COLO668 (cell line): ENCODE data around the gene PLA2G2A.
"Not testable (repeated sequence)": the region's sequence is repeated elsewhere in the genome, so short reads cannot be mapped to it uniquely, and the experiment has no call there.

ENCODE experiments used
- DNase-seq: peaks from one replicate; lab custom pipeline; 2025; ENCODE audit not compliant: unreplicated experiment; lab: John Stamatoyannopoulos, UW

The PLA2G2A gene

DNA sequence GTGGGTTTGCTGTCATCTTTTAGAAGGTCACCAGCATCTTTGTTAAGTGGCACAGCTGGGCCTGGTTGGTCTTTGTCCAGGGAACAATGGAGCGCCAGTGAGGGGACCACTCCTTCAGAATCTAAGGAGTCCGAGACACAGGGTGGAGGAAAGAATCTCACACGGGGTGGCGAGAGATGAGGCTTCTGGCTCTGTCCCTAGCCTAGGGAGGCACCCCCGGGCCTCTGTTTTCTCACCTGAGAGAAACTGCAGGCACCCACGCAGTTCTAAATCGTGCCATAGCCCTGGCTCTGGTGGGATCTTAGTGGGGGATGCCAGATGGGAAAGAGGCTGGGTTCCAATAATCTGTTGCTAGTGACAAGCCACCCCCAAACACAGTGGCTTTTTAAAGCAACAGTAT is 45.1 kb downstream of the PLA2G2A start:
- DNase-seq, result no peak

DNA sequence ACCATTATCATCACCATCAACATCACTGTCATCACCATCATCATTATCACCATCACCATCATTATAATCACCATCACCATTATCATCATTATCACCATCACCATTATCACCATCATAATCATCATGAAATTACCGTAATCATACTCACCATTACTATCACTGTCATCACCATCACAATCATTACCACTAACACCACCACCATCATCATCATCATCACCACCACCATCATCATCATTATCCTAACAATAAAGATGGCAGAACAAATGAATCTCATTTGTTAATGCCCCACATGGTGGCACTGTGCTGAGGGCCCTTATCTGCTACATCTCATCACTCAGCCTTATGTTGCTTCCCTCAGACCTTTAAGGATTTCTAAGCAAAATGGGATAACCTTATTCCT is 46.6 kb downstream of the PLA2G2A start:
- DNase-seq, result no peak

DNA sequence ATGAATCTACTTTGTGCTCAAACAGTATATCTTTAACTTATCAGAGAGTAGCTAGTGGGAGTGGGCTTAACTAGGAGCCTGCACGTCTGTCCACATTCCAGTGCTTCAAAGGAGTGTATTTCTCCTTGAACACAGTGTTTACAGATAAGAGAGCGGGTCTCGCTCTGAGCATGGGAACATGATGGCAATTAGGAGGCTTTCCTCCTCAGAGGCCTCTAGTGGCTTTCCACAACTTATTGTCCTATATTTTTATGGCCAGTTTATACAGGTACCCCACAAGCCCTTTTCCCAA is 52.3 kb downstream of the PLA2G2A start:
- not testable (repeated sequence) for DNase-seq

DNA sequence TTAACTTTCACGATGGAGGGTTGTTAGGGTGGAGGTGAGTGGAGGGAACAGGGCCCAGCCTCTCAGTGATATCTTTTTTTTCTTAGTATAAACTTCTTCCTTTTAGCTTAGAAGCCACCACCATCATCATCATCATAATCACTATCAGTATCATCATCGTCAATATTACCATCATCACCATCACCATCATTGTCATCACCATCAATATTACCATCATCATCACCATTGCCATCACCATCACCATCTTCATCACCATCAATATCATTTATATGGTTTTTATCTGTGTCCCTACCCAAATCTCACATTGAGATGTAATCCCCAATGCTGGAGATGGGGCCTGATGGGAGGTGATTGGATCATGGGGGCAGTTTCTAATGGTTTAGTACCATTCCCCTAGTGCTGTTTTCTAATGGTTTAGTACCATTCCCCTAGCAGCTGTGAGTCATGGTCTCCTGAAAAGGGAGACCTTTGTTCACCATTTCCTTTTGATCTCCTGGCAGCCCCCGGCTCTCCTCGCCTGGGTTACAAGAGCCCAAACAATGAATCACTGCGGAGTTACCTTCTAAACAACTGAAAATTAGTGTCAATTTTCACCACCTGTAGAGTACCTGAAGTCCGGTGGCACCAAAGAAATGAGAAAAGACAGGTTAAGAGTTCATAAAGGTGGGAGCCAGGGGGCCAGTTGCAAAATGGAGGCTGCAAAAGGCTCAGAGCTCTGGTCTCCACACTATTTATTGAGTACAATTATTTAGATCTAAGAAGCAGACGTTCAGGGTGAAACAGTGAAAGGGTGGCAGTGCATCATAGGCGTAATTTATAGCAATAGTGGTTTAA is 52.9 kb downstream of the PLA2G2A start:
- DNase-seq, result peak; percentile 34
